K562 (cell line): Measurements from ENCODE around the gene ITK. TPM values are rescaled to one million over a fixed set of nuclear protein-coding genes. Genes with fewer than 3 reads are reported as not detected.

Source experiments
- ATF1 ChIP-seq, 2 experiments: fragments of 450-650 bp in 1 of 2; IDR thresholded peaks; 2 replicates each; pipeline ENCODE4 v1.6.1; 2016; ENCODE audit warnings: missing compliant biosample characterization in 1 of 2, missing genetic modification characterization in 1 of 2
- BCOR ChIP-seq: fragments of 450-650 bp; IDR thresholded peaks from 2 replicates; pipeline ENCODE4 v1.6.1; 2016
- C11orf30 ChIP-seq: fragments of 450-650 bp; IDR thresholded peaks from 2 replicates; pipeline ENCODE4 v1.6.1; 2016; ENCODE audit warnings: low read depth, mild to moderate bottlenecking
- EP300 ChIP-seq: IDR thresholded peaks from 2 replicates; pipeline ENCODE4 v1.6.1; 2012; ENCODE audit warnings: low read length, improper control_type of control experiment
- HMBOX1 ChIP-seq: sonication (generic); IDR thresholded peaks from 2 replicates; pipeline ENCODE4 v1.6.1; 2016
- PKNOX1 ChIP-seq: fragments of 450-650 bp; IDR thresholded peaks from 2 replicates; pipeline ENCODE4 v1.6.1; 2016
- RB1 ChIP-seq: fragments of 450-650 bp; IDR thresholded peaks from 2 replicates; pipeline ENCODE4 v1.6.1; 2017; ENCODE audit warnings: low read depth, mild to moderate bottlenecking
- RBM25 ChIP-seq: fragments of 200-400 bp; formaldehyde crosslinking; IDR thresholded peaks from 2 replicates; pipeline ENCODE4 v1.6.1; 2018; ENCODE audit warnings: low read length, low read depth, moderate library complexity; ENCODE audit not compliant: severe bottlenecking
- SIN3A ChIP-seq, 2 experiments: fragments of 150-350 bp in 1 of 2; IDR thresholded peaks; 2 replicates each; pipeline ENCODE4 v1.6.1; 2011 to 2016; ENCODE audit warnings: borderline replicate concordance in 2 of 2, low read depth in 2 of 2, low read length in 2 of 2, mild to moderate bottlenecking in 2 of 2, moderate library complexity in 2 of 2; ENCODE audit not compliant: control insufficient read depth in 1 of 2
- ZFX ChIP-seq: sonication (generic); formaldehyde crosslinking; IDR thresholded peaks from 2 replicates; pipeline ENCODE4 v1.8.0; 2022; ENCODE audit warnings: mild to moderate bottlenecking, missing genetic modification reagents, moderate library complexity
- ZKSCAN3 ChIP-seq: fragments of 250-450 bp; sonication (Bioruptor Pico); IDR thresholded peaks from 2 replicates; pipeline ENCODE4 v1.4.0; 2020
- ZNF12 ChIP-seq: sonication (generic); formaldehyde crosslinking; IDR thresholded peaks from 2 replicates; pipeline ENCODE4 v1.4.0; 2020; ENCODE audit warnings: mild to moderate bottlenecking, missing genetic modification reagents
- ZNF197 ChIP-seq: fragments of 200-800 bp; sonication (Bioruptor generic); IDR thresholded peaks from 2 replicates; pipeline ENCODE4 v1.6.1; 2016; ENCODE audit warnings: low read depth, missing genetic modification characterization, missing compliant biosample characterization
- polyA plus RNA-seq, 8 experiments: library from polyadenylated mRNA; depleted of rRNA in 4 of 8; stranded (reverse) in 5 of 8; unstranded in 3 of 8; fragments of >200 nt; fragmentation: Nextera tagmentation in 2 of 8; fragmentation: Illumina TruSeq in 1 of 8; extraction: Ambion mirVana in 2 of 8; extraction: Trizol in 1 of 8; gene quantifications; 2 replicates each; pipeline versions ENCODE4 v1.2.1 to v1.2.3, GENCODE V29; 2011 to 2014; ENCODE audit warnings: inconsistent platforms in 1 of 8, missing spikeins in 1 of 8
- total RNA-seq, 7 experiments: library from RNA; depleted of rRNA in 6 of 7; stranded (reverse); fragments of >200 nt in 6 of 7; fragmentation: Illumina TruSeq in 2 of 7; extraction: Trizol in 2 of 7; gene quantifications; 2 replicates each; pipeline versions ENCODE4 v1.2.1 to v1.2.3, GENCODE V29; 2011 to 2021; ENCODE audit warnings: low replicate concordance in 1 of 7
- TF ChIP-seq, protein P1 (sequence below), 3 experiments: fragments of 200-800 bp in 1 of 3; fragments of 250-450 bp in 1 of 3; fragments of 450-650 bp in 1 of 3; sonication (Bioruptor Pico) in 1 of 3; sonication (Bioruptor generic) in 1 of 3; formaldehyde crosslinking in 1 of 3; IDR thresholded peaks; 2 replicates each; pipeline versions ENCODE4 v1.6.1 to v1.8.0; 2016 to 2022; ENCODE audit warnings: mild to moderate bottlenecking in 2 of 3, missing genetic modification characterization in 2 of 3, missing compliant biosample characterization in 1 of 3, moderate library complexity in 1 of 3
- TF ChIP-seq, protein P2 (sequence below): sonication (generic); formaldehyde crosslinking; IDR thresholded peaks from 2 replicates; pipeline ENCODE4 v1.8.0; 2022; ENCODE audit warnings: mild to moderate bottlenecking, missing genetic modification reagents
- TF ChIP-seq, protein P3 (sequence below): fragments of 450-650 bp; formaldehyde crosslinking; IDR thresholded peaks from 2 replicates; pipeline ENCODE4 v1.4.0; 2020; ENCODE audit warnings: mild to moderate bottlenecking, mixed read lengths

The ITK gene
- total and polyA plus RNA-seq, 9 of the 15 experiments (the other 6 are each of a cell fraction or from before 2014, with no cell fraction given): 0.04 to 0.75 TPM; not detected in 7

DNA sequence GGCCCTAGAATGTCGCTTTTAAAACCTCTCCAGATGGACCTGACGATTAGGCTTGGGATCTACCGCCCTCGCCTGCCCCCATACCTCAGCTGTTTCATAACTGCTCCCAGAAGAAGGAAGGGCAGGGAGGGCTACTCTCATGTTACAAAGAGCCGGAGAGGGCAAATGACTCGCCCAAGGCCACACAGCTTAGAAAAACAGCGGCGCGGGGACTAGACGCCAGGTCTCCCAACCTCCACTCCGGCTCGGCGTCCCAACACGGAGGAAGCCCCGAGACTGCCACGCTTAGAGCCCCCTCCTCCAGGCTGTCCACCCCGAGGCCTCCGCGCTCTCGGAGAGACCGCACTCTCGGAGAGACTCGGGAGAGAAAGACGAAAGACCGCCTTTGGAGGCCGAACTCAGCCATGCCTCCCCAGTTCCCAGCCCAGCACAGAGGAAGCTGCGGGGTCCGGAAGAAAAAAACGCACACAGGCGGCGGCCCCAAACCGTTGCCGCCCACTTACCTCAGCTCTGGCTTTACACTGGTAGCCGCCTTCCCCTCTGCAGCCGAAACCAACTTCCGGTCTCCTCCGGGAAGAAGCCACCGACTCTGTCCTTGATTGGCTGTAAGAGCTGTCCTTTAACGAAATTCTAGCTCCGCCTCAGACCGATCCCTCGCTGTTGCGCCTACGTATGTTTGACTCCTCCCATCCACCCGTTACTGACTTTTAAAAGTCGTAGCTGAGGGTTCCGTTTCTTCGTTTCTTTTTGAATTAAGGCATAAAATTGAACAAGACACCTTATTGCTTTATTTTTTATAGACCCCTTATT is 38.1 kb upstream of the ITK start, which contains the start of gene MED7 (continued):
- TF ChIP-seq ZNF12 (CRISPR knock-in tag) (0 out of 2 replicates have a peak, but pooled peaks have one; percentile 47), RB1 (0 out of 2 replicates have a peak, but pooled peaks have one; percentile 13), ZKSCAN3 (CRISPR knock-in tag) (no peak), ATF1 (CRISPR knock-in tag; IDR thresholded peaks at IDR 0.05) (no peak), ATF1 (tag; IDR thresholded peaks at IDR 0.05) (peak; percentile 88), RBM25 (peak; percentile 54), SIN3A (IDR thresholded peaks at IDR 0.05; ENCODE audit: borderline replicate concordance in 2 of 2, control insufficient read depth in 1 of 2, low read depth in 2 of 2, low read length in 2 of 2) (peak in 1 of 2 experiments; percentile 72; a peak in 1 of 4 replicates), ZFX (CRISPR knock-in tag) (peak; percentile 82), BCOR (peak; percentile 60; the same call in 1 of the 2 replicates), C11orf30 (peak; percentile 4; the same call in 1 of the 2 replicates), ZNF197 (0 out of 2 replicates have a peak, but pooled peaks have one; percentile 28), PKNOX1 (peak; percentile 99), HMBOX1 (no peak), EP300 (peak; percentile 13)
- TF ChIP-seq, protein P1, sequence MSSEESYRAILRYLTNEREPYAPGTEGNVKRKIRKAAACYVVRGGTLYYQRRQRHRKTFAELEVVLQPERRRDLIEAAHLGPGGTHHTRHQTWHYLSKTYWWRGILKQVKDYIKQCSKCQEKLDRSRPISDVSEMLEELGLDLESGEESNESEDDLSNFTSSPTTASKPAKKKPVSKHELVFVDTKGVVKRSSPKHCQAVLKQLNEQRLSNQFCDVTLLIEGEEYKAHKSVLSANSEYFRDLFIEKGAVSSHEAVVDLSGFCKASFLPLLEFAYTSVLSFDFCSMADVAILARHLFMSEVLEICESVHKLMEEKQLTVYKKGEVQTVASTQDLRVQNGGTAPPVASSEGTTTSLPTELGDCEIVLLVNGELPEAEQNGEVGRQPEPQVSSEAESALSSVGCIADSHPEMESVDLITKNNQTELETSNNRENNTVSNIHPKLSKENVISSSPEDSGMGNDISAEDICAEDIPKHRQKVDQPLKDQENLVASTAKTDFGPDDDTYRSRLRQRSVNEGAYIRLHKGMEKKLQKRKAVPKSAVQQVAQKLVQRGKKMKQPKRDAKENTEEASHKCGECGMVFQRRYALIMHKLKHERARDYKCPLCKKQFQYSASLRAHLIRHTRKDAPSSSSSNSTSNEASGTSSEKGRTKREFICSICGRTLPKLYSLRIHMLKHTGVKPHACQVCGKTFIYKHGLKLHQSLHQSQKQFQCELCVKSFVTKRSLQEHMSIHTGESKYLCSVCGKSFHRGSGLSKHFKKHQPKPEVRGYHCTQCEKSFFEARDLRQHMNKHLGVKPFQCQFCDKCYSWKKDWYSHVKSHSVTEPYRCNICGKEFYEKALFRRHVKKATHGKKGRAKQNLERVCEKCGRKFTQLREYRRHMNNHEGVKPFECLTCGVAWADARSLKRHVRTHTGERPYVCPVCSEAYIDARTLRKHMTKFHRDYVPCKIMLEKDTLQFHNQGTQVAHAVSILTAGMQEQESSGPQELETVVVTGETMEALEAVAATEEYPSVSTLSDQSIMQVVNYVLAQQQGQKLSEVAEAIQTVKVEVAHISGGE (CRISPR knock-in tag; IDR thresholded peaks at IDR 0.05): 0 out of 6 replicates have a peak, but pooled peaks of 1 of the 3 experiments have one; percentile 41
- TF ChIP-seq, protein P2, sequence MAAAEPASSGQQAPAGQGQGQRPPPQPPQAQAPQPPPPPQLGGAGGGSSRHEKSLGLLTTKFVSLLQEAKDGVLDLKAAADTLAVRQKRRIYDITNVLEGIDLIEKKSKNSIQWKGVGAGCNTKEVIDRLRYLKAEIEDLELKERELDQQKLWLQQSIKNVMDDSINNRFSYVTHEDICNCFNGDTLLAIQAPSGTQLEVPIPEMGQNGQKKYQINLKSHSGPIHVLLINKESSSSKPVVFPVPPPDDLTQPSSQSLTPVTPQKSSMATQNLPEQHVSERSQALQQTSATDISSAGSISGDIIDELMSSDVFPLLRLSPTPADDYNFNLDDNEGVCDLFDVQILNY (CRISPR knock-in tag): 0 out of 2 replicates have a peak, but pooled peaks have one; percentile 35
- TF ChIP-seq, protein P3, sequence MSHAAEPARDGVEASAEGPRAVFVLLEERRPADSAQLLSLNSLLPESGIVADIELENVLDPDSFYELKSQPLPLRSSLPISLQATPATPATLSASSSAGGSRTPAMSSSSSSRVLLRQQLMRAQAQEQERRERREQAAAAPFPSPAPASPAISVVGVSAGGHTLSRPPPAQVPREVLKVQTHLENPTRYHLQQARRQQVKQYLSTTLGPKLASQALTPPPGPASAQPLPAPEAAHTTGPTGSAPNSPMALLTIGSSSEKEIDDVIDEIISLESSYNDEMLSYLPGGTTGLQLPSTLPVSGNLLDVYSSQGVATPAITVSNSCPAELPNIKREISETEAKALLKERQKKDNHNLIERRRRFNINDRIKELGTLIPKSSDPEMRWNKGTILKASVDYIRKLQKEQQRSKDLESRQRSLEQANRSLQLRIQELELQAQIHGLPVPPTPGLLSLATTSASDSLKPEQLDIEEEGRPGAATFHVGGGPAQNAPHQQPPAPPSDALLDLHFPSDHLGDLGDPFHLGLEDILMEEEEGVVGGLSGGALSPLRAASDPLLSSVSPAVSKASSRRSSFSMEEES: no peak
